Measurements from ENCODE around the gene OXNAD1.

The OXNAD1 gene

DNA sequence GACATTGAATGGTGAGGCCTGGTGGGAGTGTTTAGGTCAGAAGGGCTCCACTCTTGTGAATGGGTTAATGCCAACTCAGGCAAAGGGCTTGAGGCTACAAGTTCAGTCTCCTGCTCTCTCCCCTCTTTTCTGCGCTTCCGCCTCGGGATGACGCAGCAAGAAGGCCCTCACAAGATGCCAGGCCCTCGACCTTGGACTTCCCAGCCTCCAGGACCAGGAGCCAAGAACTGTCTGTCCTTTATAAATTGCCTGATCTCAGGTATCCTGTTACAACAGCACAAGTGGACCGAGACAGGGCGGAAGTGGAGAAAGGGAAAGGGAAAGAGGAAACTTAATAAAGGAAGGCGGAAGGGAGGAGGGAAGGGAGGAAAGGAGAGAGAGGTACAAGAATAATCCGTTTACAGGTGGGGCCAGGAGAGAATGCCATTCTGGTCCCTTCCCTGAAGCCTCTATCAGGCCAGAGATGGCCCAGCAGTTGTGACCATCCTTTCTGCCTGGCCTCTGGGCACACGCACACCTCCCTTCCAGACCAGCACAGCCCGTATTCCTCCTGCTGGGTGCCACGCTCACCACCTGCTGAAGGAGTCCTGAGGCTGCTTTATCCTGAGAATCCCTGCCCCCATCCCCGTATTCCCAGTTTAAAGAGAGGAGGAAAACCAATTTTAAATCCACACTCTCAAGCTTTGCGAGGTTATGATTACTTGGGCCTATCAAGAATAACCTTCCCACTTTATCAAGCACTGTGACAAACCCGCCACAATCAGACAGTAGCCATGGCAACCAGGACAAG is 64.2 kb downstream of the OXNAD1 start:
- no peak for DNase-seq (ENCODE audit: low read depth in 2 of 2)

DNA sequence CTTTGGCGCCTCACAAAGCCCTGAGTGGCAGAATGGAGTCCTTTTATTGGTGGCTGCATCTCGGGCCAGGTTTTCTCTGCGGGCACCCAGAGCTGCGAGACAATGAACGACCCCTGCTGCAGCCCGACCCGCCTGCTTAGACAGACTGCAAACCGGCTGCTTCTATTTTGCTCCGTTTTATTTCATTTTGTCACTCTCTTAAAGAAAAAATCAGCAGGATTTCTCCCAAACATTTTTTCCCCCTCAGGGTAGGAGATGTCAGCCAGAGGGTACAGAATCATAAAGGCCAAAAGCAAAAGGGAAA is 64.8 kb downstream of the OXNAD1 start:
- no peak for DNase-seq (ENCODE audit: low read depth in 2 of 2)

DNA sequence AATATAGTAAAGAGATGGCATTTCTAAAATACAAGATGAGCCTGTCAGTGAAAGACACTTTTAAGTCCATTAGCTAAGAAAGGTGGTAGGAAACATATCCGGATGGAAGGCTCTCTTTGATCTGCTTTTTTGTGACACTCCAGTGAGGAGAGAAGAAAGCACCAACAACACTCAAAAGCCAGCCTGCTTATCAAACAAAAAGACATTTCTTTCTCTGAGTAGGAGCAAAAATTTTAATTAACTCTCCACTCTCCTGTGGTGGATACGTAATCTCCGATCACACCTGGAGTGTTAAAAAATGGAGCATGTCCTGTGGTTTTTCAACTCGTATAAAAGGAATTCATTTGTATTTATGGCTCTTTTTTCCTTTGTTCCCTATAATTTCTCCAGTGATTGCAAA is 65.3 kb downstream of the OXNAD1 start:
- no peak for DNase-seq (ENCODE audit: low read depth in 2 of 2)

DNA sequence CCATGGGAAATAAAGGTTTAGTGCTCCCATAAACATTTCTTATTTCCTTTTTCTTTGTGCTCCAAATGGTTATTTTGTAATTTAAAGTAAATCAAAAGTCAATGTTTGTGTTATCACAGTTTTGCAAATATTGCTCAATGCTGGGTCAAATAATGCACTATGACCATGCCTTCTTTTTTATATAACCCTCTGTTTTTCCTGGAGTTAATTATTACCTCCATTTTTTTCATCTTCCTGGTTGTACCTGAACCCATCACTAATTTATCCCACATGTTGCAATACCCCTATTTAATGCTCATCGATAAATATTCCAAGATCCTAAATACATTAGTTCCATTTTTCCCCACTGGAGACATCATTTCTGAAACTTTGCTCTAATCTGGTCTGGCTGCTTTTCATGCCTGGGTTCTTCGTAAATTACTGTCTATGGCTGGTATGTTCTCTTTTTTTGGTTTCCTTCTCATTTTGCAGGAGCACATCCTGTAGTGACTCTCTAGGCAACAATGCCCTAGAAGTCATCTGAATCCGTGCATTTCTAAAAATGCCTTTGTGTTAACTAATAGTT is 66.4 kb downstream of the OXNAD1 start:
- DNase-seq (ENCODE audit: low read depth in 2 of 2): no peak

DNA sequence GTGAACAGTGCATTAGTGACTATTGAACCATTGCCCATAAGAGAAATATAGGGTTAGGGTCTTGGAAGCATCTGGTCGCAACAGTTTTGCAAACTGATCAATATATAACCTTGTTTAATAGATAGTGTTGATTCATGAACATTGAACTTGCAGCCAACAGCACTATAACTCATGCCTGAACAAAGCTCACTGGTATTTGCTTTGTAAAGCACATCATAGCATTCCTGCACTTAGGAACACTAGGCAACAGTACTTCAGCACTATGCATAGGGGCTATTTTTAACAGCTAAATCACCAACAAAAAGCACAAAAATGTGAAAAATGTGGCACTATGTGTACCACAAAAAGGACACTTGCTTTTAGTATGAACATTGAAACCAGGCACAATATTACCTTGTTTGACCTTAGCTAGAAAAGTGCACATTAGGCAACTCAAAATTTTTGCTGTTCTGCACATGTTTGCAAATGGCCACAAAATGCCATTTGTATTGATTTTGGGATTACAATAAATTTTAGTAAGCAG is 68.0 kb downstream of the OXNAD1 start:
- no peak for DNase-seq (ENCODE audit: low read depth in 2 of 2)

DNA sequence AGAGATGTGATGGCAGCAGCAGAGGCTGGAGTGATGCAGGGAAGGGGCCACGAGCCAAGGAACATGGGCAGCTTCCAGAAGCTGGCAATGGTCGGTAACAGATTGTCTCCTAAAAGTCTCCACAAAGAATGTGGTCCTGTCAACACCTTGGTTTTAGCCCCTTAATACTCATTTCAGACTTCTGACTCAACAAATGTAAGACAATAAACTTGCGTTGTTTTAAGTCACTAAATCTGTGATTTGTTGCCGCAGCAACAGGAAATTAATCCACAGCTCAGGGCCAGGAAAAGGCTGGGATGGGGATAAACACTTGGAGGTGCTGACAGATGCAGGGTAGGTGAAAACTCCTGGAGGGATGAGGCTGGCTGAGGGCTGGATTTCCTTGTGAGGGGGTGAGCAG is 69.9 kb downstream of the OXNAD1 start:
- no peak for DNase-seq (ENCODE audit: low read depth in 2 of 2)

DNA sequence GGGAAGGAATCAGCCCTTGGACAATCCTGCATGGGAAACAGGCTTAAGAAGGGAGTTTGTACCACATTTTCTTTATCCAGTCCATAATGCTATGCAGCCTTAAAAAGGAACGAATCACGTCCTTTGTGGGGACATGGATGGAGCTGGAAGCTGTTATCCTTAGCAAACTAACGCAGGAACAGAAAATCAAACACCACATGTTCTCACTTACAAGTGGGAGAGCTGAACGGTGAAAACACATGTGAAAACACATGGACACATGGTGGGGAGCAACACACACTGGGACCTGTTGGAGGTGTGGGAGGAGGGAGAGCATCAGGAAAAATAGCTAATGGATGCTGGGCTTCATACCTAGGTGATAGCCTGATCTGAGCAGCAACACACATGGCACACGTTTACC is 70.3 kb downstream of the OXNAD1 start:
- DNase-seq (ENCODE audit: low read depth in 2 of 2): no peak

DNA sequence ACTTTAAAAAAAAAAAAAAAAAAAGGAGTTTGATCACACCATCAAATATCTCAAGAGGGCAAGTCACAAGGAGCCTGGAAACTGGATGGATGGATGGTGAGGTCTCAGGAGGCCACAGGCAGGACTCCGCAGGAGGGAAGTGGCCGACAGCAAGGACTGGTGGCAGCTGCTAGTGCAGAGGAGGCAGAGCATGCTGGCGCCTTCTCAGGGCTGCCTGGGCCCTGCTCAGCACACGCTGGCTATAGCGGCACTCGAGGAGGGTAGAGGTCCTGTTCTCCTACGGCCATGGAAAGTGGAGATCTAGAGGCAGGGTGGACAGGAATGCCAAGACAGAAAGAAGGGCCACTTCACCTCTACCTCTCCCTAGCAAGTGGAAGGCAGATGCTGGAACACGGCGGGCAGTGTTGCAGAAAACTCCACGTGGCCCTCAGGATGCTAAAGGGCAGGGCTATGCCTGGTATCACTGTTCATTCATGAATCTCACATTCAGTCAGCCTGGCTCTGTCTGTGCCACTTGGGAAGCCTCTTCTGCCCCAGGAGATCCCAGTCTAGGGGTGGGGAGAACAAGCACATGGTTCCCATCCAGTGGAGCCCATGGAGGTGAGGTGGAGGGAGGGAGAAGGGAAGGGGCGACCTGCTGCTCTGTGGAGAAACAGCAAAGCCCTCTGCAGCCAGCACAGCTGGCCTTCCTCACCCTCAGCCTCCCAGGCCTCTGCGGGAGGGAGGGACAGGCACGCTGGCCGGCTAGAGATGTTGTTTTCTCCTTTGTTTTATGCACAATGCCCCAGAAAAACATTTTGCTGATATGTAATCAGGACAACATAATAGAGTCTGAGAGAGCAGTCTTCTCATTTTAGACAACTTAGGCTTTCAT is 71.0 kb downstream of the OXNAD1 start:
- no peak for DNase-seq (ENCODE audit: low read depth in 2 of 2)

DNA sequence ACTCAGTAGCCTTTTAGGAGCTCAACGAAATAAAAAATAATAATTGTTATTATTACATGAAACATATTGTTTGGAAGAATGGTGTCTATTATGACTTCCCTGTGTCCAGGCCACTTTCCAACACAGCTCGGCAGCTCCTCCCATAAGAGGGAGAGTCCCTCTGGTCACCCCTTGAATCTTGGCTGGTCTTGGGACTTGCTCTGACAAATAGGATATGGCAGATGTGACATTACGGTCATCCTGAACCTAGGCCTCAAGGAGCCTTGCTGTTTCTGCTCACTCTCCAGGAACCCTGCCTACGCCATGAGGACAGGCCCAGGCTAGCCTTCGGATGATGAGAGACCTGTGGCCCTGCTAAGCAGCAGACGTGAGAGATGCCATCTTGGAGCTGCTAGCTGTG is 71.8 kb downstream of the OXNAD1 start:
- no peak for DNase-seq (ENCODE audit: low read depth in 2 of 2)

DNA sequence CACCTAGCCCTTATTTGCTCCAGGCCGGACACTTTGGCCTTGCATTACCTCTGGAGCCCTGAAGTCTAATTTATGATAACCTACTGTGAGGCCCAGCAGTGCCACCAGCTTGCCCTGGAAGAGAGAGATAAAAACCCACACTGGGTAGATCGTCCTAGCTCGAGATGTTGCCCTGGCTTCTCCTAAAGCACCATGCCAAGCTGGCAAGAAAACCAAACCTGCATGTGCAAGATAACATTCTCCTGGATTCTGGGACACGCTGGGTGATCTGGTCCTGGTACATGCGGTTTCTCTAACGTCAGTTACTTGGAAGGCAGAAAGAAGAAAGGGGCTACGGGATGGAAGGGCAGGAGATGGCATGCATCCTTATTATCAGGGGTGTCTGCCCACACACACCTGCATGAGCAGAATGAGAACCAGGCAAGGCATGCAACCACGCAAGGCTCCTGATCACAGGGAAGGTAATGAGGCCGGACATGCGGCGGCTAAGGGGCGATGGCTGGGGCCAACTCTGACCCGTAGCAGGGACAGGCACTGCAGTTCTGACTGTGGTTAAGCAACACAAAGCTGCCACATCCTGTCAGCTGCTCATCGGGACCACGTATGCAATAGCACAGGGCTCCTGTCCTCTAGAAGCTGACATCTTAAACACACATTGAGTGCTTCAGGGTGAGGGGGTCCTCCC is 73.0 kb downstream of the OXNAD1 start:
- peak; percentile 12 to 17 for DNase-seq (ENCODE audit: low read depth in 2 of 2)

DNA sequence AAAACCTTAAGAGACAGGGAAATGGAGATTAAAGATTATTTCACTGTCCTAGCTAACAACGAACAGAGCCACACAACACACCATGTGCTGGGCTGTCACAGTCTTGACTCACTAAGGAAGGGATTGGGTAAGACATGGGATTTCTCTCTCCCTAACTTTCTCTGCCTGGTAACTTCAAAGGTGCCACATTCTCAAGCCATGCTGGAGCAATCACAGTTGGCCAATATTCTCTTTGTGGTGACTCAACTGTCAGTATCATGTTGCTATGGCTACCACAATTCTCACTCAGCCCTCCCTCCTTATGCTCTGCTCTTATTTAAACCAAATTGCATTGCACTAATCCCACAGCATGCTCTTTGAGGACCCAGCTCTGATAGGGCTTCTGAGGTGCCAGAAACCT is 74.0 kb downstream of the OXNAD1 start:
- no peak for DNase-seq (ENCODE audit: low read depth in 2 of 2)

DNA sequence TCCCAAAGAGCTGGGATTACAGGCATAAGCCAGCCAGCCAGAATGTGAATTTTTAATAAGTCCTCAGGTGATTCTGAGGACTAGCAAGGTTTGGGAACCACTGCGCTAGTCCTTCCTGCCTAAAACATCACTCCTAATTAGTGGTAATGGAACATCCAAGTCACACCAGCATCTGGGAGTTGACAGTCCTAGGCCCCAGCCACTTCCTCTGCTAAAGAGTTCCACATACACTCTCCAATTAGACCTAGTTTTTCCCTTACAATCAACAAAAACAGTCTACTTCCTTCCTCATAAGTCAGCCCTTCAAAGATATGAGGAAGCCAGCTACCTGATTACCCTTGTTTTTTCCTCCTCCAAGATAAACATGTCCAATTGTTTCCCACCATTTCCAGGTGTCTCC is 78.1 kb downstream of the OXNAD1 start:
- DNase-seq (ENCODE audit: low read depth in 2 of 2): no peak

DNA sequence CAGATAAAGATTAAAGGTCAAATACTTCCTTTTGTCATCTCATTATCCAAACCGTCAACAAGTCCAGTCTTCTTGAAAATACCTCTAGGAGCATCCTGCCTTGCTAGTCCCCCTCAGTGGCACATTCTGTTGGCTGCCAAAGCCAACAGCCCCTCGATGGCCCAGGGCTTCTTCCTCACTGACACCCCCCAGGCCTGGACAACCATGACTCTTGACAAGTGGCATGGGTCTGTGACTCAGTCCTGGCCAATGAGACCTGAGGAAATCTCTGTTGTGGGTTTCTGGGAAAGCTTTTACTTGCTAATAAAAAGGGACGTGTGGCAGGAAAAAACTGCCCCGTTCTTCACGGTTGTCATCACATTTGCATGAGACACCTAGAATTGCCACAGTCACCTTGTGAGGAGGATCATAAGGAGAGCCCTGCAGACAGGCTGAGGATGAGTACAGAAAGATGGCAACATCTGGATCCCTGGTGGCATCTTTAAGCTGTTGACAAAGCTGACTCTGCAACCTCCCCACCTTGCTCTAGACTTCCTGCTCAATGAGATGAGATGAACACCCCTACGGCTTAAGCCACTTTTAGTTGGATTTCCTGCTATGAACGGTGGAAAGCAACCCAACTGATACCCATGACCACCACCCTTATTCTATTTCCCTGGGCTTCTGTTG is 81.5 kb downstream of the OXNAD1 start:
- DNase-seq (ENCODE audit: low read depth in 2 of 2): no peak

DNA sequence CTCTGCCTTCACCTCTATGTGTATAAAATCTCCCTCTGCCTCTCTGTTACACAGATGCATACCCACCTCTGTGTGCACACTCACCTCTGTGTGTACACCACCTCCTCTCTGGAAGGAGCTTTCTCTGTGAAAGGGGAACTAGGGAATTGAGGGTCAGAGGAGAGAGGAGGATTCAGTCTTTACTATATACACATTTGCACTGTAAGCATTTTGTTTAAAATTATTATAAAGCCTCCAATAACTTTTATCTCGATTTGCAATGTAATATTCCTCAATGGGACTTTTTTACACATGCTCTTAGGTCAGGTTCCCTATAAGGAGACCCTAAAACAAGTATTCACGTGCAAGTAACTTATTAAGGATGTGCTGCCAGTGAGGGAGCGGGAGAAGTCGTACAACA is 82.5 kb downstream of the OXNAD1 start:
- DNase-seq (ENCODE audit: low read depth in 2 of 2): no peak

DNA sequence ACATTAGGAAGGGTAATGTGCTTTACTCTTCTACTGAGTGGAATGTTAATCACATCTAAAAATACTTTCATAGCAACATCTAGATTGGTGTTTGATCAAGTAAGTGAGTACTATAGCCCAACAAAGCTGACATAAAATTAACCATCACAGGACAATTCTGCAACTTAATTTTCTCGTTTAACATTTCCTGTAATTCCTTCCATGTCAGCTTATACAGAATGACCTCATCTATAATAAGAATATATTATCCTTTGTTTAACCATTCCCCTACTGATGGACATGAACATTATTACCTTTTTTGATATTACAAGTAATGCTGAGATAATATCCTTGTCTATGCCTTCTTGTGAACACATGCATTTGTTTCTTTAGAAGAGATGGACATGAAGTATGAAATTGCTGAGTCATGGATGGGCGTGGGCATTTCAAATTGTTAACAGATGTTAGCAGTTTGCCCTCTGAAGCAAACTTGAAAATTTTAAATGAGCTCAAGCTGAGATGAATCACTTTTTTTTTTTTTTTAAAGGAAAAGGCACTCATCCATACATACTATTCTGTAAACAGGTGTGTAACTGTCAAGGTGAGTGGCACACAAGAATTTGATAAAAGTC is 85.1 kb downstream of the OXNAD1 start:
- DNase-seq (ENCODE audit: low read depth in 2 of 2): no peak

DNA sequence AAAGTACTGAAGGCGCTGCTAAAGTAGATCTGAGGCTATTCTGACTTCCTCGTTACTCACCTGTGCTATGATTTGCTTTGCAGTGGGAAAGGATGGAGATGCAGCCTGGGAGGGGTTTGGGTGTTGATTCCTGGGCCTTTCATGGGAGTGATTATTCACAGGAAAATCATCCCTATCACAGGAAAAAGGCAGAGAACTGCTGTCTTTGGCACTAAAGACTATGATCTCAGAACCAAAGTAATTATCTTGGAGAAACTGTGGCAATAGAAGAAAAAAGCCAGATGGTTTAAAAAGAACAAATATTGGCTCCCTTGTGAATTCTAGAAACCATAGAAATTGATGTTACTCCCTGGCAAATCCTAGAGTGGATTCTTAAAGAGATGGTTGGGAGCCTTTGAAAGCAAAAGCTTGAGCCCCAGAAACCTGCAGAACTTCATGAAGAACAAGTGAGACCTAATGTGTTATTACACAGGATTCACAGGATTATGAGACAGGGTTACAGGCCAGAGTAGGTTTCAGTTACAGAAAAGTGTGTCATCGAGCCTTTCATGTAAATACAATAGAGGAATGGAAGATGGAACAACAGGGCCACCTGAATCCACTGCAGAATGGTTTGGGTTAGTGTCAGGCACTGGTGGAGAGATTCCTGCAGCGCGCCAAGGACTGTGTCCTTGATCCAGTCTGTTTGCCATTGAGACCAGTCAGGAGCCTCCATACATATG is 85.7 kb downstream of the OXNAD1 start:
- no peak for DNase-seq (ENCODE audit: low read depth in 2 of 2)

DNA sequence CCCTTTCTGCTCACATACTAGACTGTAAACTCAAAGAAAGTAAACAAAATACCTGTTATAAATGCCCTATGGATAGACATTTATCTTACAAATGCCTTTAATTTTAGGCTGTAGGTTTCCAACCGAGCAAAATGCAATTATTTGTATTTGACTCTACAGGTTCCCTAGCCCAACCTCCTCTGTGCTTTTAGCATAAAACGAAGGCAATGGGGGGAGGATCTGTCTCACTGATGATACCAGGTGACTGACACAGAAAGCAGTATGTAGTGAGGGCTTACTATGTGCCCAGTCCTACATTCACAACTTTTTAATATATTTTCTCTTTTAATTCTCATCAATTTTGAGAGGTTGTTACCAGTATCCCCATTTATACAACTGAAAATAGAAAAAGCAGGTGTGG is 87.4 kb downstream of the OXNAD1 start:
- DNase-seq (ENCODE audit: low read depth in 2 of 2): no peak

DNA sequence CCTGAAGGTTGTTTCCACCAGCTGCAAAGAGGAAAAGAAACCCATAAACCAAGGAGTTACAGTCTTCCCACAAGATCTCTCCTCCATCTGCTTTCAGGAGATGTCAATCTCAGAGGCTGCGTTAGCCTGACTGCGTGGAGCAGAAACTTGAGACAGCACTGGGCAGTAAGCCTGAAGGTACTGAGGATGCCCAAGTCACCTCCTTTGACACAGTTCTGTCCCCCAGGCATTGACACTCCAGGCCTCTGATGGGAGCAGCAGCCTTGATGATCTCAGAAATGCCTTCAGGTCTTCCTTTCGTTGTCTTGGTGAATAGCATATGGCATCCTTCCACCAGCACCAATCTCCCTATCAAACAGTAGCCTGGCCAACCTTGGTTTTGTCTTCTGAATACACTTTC is 89.3 kb downstream of the OXNAD1 start:
- DNase-seq (ENCODE audit: low read depth in 2 of 2): no peak
